ENCODE results near the gene NDUFB8. TPM values are rescaled to one million over a fixed set of nuclear protein-coding genes. Genes with fewer than 3 reads are reported as not detected.

NDUFB8 gene
- total RNA-seq, 2 experiments from 2014 or later: 268 to 300 TPM

- no peaks in the 10 kb centered on the region for H3K9me3 Mint-ChIP-seq (ENCODE audit: low read depth)
- H3K27ac Mint-ChIP-seq: peak overlapping the region; percentile 97
- H3K4me3 Mint-ChIP-seq: peak overlapping the region; percentile 45
- CTCF ChIA-PET: interaction anchor here (0.8 to 20.2 kb wide), 15 partner anchors 8 to 326 kb away, joined by 3 to 363 read pairs (median 6); partner anchors contain the start of genes HIF1AN and SCD
- peaks cover 74% of the 10 kb centered on the region for H3K4me1 Mint-ChIP-seq
- ATAC-seq (peak; percentile 74), DNase-seq (peak; percentile 94)
- H3K27me3 Mint-ChIP-seq: no peaks in the 10 kb centered on the region
- peaks cover 41% of the 10 kb centered on the region for H3K36me3 Mint-ChIP-seq
These were observed 18.9 kb downstream of the NDUFB8 start for GRCh38 chr10:100510533-100511308.

GRCh38 chr10:100509241-100509840 is 20.3 kb downstream of the NDUFB8 start:
- CTCF ChIA-PET: interaction anchor here (0.9 to 20.2 kb wide), 23 partner anchors 9 to 403 kb away, joined by 3 to 363 read pairs (median 5); partner anchors contain the start of genes HIF1AN and SCD
- peak overlapping the region; percentile 97 for H3K27ac Mint-ChIP-seq

GRCh38 chr10:100508691-100509150 is 20.9 kb downstream of the NDUFB8 start:
- H3K27ac Mint-ChIP-seq: peak overlapping the region; percentile 97
- no peaks in the 10 kb centered on the region for H3K9me3 Mint-ChIP-seq (ENCODE audit: low read depth)
- peaks cover 48% of the 10 kb centered on the region for H3K36me3 Mint-ChIP-seq
- H3K4me3 Mint-ChIP-seq: peak overlapping the region; percentile 74
- H3K4me1 Mint-ChIP-seq: peaks cover 90% of the 10 kb centered on the region
- CTCF ChIA-PET: interaction anchor here (0.7 to 20.2 kb wide), 24 partner anchors 10 to 403 kb away, joined by 3 to 363 read pairs (median 5); partner anchors contain the start of genes HIF1AN and SCD
- ATAC-seq (peak; percentile 65), DNase-seq (peak; percentile 74)
- H3K27me3 Mint-ChIP-seq: no peaks in the 10 kb centered on the region

More at GRCh38 chr10:100509241-100509840, 20.3 kb downstream of the NDUFB8 start:
- no peaks in the 10 kb centered on the region for H3K27me3 Mint-ChIP-seq
- H3K4me3 Mint-ChIP-seq: peak overlapping the region; percentile 74
- no peaks in the 10 kb centered on the region for H3K9me3 Mint-ChIP-seq (ENCODE audit: low read depth)
- ATAC-seq (peak; percentile 57), DNase-seq (peak; percentile 91)
- H3K36me3 Mint-ChIP-seq: peaks cover 47% of the 10 kb centered on the region
- H3K4me1 Mint-ChIP-seq: peaks cover 87% of the 10 kb centered on the region

DNA sequence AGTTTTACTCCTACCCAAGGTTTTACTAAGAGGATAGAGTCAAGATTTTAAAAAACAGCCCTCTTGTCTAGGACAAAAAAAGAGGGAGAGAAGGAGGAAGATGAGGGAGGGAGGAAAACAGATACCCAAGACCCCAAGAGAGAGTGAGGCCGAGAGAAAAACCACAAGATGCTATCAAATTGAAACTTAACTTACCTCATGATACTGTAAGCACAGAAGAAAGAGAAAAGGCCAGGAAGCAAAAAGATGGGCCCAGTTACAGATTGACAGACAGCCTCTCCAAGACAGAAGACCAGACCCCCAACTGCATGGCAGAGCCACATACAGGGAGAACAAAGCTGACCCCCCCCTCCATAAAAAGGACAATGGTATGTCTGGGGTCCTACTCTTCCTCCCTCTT is 21.4 kb downstream of the NDUFB8 start:
- Mint-ChIP-seq H3K27ac (peak overlapping the region; percentile 97), H3K27me3 (no peaks in the 10 kb centered on the region), H3K4me3 (peak overlapping the region; percentile 74), H3K9me3 (ENCODE audit: low read depth) (no peaks in the 10 kb centered on the region), H3K4me1 (peaks cover 92% of the 10 kb centered on the region), H3K36me3 (peaks cover 49% of the 10 kb centered on the region)
- DNase-seq: no peak
- ATAC-seq: no peak
- CTCF ChIA-PET: interaction anchor here (0.7 to 20.2 kb wide), 21 partner anchors 10 to 174 kb away, joined by 3 to 363 read pairs (median 5); partner anchors contain the start of genes HIF1AN and SCD

DNA sequence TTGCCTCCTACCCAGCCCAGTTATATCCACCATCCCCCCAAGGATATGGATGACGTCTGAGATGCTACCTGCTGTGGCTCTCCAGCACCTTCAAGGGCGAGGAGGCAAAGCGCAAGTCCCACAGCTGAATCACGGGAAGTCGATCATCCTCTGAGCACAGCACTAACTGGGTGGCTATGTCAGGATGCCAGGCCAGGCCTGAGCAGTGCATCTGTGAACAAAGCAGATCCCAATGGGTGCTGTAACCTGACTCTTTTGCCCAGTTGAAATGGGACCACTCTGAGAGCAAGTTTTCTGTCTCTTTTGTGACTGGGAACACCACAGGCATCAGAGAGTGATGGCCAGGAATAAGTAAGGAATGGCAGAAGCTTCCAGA is 22.3 kb downstream of the NDUFB8 start:
- ATAC-seq (no peak), DNase-seq (no peak)
- Mint-ChIP-seq H3K4me1 (peaks cover 91% of the 10 kb centered on the region), H3K27ac (peak overlapping the region; percentile 97), H3K9me3 (ENCODE audit: low read depth) (no peaks in the 10 kb centered on the region), H3K4me3 (peak overlapping the region; percentile 74), H3K36me3 (peaks cover 51% of the 10 kb centered on the region), H3K27me3 (no peaks in the 10 kb centered on the region)
- CTCF ChIA-PET: interaction anchor here (0.7 to 20.2 kb wide), 11 partner anchors 10 to 164 kb away, joined by 3 to 363 read pairs (median 32); partner anchors contain the start of genes HIF1AN and SCD

DNA sequence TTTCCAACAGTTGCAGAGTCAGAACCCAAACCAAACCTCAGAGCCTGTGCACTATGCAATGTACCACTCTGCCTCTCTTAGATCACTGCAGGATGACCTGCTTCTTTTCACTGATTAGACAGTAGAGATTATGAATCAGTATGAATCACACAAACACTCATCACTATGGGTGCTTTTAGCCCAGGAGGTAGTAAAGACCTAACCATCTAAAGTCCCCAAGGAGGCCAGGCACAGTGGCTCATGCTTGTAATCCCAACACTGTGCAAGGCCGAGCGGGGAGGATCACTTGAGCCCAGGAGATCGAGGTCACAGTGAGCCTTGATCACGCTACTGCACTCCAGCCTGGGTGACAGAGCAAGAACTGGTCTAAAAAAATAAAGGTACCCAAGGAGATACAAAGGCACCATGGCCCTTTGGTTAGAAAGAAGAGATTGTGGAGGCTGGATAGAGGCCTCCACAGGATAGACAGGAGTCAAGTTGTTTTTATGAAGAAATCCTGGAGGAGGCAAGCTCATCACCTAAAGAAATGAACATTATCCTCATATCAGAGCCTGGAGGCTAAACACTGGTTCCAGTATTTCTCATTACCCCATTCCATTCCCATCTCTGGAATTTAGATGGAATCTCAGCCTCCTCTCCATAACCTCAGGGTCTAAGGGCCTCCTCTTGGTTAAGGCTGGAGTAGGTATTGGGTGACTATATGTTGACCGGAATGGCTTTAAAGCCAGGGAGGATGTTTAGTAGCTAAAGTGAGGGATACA is 22.9 kb downstream of the NDUFB8 start:
- H3K27ac Mint-ChIP-seq: peak overlapping the region; percentile 97
- DNase-seq (peak; percentile 60), ATAC-seq (peak; percentile 9)
- peaks cover 88% of the 10 kb centered on the region for H3K4me1 Mint-ChIP-seq
- CTCF ChIA-PET: interaction anchor here (0.7 to 20.2 kb wide), 10 partner anchors 10 to 164 kb away, joined by 3 to 363 read pairs (median 60); partner anchors contain the start of genes HIF1AN and SCD
- peak overlapping the region; percentile 74 for H3K4me3 Mint-ChIP-seq
- H3K36me3 Mint-ChIP-seq: peaks cover 53% of the 10 kb centered on the region
- no peaks in the 10 kb centered on the region for H3K27me3 Mint-ChIP-seq
- no peaks in the 10 kb centered on the region for H3K9me3 Mint-ChIP-seq (ENCODE audit: low read depth)

- no peaks in the 10 kb centered on the region for H3K27me3 Mint-ChIP-seq
- no peak for ATAC-seq
- CTCF ChIA-PET: interaction anchor here (1.3 to 20.2 kb wide), 5 partner anchors 11 to 73 kb away, joined by 4 to 363 read pairs (median 13); no protein-coding TSS in a partner anchor
- DNase-seq: no peak
- peaks cover 81% of the 10 kb centered on the region for H3K4me1 Mint-ChIP-seq
- H3K36me3 Mint-ChIP-seq: peaks cover 59% of the 10 kb centered on the region
- H3K27ac Mint-ChIP-seq: peak overlapping the region; percentile 97
- H3K4me3 Mint-ChIP-seq: no peak overlapping the region
- H3K9me3 Mint-ChIP-seq (ENCODE audit: low read depth): no peaks in the 10 kb centered on the region
These were observed 24.5 kb downstream of the NDUFB8 start for GRCh38 chr10:100505164-100505563.

DNA sequence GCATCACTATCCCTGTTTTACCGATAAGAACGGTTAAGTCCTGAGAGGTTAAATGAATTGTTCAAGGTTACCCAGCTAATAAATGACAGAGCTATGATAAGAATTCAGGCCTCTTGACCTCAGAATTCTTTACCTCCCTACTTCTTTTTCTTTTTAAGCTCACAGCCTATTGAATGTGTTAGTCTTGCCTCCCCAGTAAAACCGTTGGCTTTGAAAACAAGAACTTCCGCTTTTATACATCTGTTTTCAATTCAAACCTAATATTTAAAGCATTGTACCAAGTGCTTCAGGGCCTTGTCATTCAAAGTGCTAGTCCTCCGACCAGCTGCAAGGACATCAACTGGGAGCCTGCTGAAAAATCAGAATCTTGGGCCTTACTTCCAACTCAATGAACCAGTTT is 25.6 kb downstream of the NDUFB8 start:
- Mint-ChIP-seq H3K27ac (peak overlapping the region; percentile 6), H3K4me1 (peaks cover 81% of the 10 kb centered on the region)
- CTCF ChIA-PET: interaction anchor here (1.3 to 20.2 kb wide), 5 partner anchors 10 to 72 kb away, joined by 4 to 363 read pairs (median 13); no protein-coding TSS in a partner anchor

DNA sequence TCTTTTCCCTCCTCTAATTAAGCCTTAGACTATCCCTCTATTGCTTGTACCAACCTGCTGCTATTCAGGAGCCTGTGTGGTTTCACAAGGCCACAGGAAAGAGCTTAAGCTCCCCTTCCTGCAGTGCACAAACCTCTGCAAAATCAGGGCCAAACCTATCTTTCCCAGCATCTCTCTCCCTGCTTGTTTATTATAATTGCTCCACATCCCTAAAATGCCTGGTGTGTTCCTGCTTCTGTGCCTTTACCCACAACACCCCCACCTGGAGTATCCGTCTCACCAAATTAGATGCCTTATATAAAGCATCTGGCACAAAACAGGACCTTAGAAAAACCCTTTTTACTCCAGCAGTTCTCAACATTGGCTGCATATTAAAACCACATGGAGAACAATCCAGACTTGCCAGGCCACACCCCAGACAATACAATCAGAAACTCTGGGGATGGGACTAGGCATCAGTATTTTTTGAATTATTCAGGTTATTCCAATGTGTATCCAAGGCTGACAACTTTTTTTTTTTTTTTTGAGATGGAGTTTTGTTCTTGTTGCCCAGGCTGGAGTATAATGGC is 26.7 kb downstream of the NDUFB8 start:
- Mint-ChIP-seq H3K4me1 (peaks cover 81% of the 10 kb centered on the region), H3K27me3 (no peaks in the 10 kb centered on the region), H3K9me3 (ENCODE audit: low read depth) (no peaks in the 10 kb centered on the region), H3K4me3 (no peak overlapping the region), H3K27ac (peak overlapping the region; percentile 9), H3K36me3 (peaks cover 74% of the 10 kb centered on the region)
- CTCF ChIA-PET: interaction anchor here (2.8 to 13.1 kb wide), 2 partner anchors 16 to 19 kb away, joined by 13 to 179 read pairs; no protein-coding TSS in a partner anchor
- DNase-seq (no peak), ATAC-seq (no peak)

More for the DNA sequence above, 25.6 kb downstream of the NDUFB8 start:
- peaks cover 70% of the 10 kb centered on the region for H3K36me3 Mint-ChIP-seq
- DNase-seq (no peak), ATAC-seq (no peak)
- H3K27me3 Mint-ChIP-seq: no peaks in the 10 kb centered on the region
- no peaks in the 10 kb centered on the region for H3K9me3 Mint-ChIP-seq (ENCODE audit: low read depth)
- no peak overlapping the region for H3K4me3 Mint-ChIP-seq

GRCh38 chr10:100501423-100501822 is 28.2 kb downstream of the NDUFB8 start:
- no peak for DNase-seq
- Mint-ChIP-seq H3K4me1 (peaks cover 81% of the 10 kb centered on the region), H3K36me3 (peaks cover 74% of the 10 kb centered on the region), H3K27ac (peak overlapping the region; percentile 1), H3K27me3 (no peaks in the 10 kb centered on the region), H3K9me3 (ENCODE audit: low read depth) (no peaks in the 10 kb centered on the region), H3K4me3 (no peak overlapping the region)
- ATAC-seq: no peak
- CTCF ChIA-PET: interaction anchor here (1.0 to 13.1 kb wide), 3 partner anchors 10 to 35 kb away, joined by 3 to 179 read pairs (median 93); partner anchors contain the start of gene HIF1AN

- Mint-ChIP-seq H3K27me3 (no peaks in the 10 kb centered on the region), H3K9me3 (ENCODE audit: low read depth) (no peaks in the 10 kb centered on the region), H3K4me3 (no peak overlapping the region), H3K4me1 (peaks cover 68% of the 10 kb centered on the region), H3K36me3 (peaks cover 73% of the 10 kb centered on the region), H3K27ac (peak overlapping the region; percentile 79)
- CTCF ChIA-PET: interaction anchor here (0.9 to 13.1 kb wide), 6 partner anchors 13 to 154 kb away, joined by 3 to 179 read pairs (median 19); partner anchors contain the start of gene SEC31B
- ATAC-seq (peak; percentile 79), DNase-seq (peak; percentile 52)
These were observed 31.6 kb downstream of the NDUFB8 start for GRCh38 chr10:100498059-100498458.

DNA sequence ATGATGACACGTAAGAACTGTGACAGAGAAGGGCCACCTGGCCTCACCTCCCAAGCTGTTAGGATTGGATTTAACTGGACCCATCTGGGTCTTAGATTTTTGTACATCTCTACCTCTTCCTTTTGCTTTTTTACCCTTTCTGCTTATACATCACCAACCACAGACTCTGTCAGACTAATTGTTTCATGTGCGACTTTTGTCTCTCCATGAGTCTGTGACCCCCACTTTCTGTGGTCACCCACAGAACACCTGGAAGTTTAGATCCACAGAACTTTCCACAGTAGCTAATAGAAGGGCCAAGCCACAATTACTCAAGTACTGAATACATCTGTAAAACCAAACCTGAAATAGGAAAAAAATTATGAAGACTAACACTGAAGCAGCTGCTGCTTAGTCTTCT is 33.1 kb downstream of the NDUFB8 start:
- ATAC-seq (no peak), DNase-seq (no peak)
- Mint-ChIP-seq H3K4me3 (no peak overlapping the region), H3K36me3 (peaks cover 68% of the 10 kb centered on the region), H3K9me3 (ENCODE audit: low read depth) (no peaks in the 10 kb centered on the region), H3K27me3 (no peaks in the 10 kb centered on the region), H3K27ac (peak overlapping the region; percentile 24), H3K4me1 (peaks cover 57% of the 10 kb centered on the region)
- CTCF ChIA-PET: interaction anchor here (1.8 to 13.1 kb wide), 5 partner anchors 12 to 150 kb away, joined by 3 to 179 read pairs (median 29); partner anchors contain the start of gene SEC31B
